Skeletal muscle cell (primary cell): ENCODE results near the gene PDS5B.
"Not testable (repeated sequence)": the region's sequence is repeated elsewhere in the genome, so short reads cannot be mapped to it uniquely, and the experiment has no call there.

Source experiments
- DNase-seq: peaks from one replicate; pipeline ENCODE4 v3.0.0-alpha.2; 2010; ENCODE audit warnings: low read depth
- H3K4me3 ChIP-seq: 2 replicates; pipeline ENCODE4 v1.5.1; 2011; ENCODE audit warnings: low read depth, mild to moderate bottlenecking, control low read depth, low read length, moderate library complexity

Gene PDS5B

GRCh38 chr13:32825481-32825880 lies 239.2 kb downstream of the PDS5B start:
- no peak for DNase-seq
- no peak overlapping the region for H3K4me3 ChIP-seq

GRCh38 chr13:32826372-32826771 lies 240.1 kb downstream of the PDS5B start:
- not testable (repeated sequence) for DNase-seq, H3K4me3 ChIP-seq
